Measurements from ENCODE around the gene OTULIN.

Gene OTULIN

DNA sequence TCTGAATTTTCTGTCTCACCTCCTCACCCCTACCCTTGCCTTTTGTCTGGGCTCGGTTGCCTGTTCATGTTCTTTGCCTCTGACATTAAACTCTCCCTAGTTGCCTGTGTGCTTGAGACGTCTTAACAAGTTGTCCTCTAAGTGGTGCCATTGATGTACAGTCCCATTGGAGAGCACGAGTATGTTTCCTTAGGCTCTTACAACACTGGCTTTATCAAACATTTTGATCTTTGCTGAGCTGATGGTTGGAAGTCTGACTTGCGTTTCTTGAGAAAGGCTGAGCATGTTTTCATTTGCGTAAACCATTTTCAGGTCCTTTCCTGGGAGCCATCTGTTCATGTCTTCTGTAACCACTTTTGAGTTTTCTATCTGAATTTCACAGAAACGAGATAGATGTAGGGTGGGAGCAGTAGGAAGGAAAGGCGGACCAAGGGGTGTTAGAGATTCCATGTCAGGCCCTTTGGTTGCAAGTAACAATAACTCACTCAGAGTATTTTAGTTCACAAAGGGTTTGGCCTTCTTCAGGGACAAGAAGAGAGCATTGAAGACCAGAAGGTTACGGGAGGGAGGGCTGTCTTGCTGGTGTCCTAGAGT lies 35.4 kb downstream of the OTULIN start:
- DNase-seq: no peak

DNA sequence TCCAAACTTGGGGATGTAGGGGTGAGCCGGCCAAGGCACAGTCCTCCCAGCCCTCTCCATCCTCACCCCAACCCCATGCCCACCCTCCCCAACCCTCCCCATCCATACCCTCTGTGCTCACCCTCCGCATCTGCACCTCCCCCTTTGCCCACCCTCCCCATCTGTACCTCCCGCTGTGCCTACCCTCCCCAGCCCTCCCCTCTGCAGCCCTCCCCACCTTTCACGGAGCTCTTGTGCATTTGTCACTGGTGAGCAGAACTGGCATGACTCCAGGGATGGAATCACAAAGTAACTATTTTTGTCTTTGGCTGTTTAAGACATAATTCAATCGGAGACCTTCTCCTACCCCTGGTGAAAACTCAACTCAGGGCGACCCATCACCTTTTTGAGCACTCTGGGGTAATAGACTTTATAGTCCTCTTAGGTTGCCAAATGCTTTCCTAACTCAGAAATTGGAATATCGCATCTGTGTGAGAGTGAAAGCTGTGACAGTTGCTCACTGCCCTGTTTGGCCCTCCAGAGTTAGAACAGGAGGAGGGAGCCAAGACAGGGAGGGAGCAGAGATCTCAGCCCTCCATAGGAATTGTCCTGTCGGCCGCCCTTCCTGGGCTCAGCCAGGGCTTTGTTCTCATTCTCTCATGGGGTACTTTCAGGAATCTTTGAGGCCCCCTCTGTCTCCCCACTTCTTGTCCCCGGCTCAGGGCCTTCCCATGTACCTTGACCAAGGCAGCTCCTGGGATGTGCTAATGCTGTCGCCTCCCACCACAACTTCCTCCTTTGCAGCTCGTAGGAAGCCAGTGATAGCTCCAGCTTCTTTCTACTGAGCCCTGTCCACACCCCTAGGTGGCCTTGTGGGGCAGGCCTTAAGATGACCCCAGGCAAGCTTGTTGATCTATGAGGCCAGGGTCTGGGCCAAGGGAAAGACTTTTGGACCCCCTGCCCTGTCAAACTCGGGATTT lies 36.2 kb downstream of the OTULIN start:
- DNase-seq: no peak

DNA sequence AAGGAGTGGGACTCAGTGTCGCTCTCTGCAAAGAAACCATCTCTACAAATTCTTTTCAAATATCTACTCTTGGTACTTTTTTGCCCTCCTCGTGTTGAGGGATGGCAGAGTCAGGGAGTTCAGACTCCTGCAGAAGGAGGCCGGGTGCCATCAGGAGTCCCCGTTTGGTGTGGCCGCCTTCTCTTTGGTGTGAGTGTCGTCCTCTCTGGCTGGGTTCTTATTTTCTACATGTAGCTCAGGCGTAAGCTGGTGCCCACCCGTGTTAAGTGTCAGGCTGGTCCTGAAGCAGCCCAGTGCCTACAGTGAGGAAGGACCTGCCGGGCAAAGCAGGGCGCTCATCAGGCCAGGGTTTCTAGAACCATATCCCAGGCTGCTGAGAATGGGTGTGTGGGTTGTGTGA lies 37.0 kb downstream of the OTULIN start:
- no peak for DNase-seq

DNA sequence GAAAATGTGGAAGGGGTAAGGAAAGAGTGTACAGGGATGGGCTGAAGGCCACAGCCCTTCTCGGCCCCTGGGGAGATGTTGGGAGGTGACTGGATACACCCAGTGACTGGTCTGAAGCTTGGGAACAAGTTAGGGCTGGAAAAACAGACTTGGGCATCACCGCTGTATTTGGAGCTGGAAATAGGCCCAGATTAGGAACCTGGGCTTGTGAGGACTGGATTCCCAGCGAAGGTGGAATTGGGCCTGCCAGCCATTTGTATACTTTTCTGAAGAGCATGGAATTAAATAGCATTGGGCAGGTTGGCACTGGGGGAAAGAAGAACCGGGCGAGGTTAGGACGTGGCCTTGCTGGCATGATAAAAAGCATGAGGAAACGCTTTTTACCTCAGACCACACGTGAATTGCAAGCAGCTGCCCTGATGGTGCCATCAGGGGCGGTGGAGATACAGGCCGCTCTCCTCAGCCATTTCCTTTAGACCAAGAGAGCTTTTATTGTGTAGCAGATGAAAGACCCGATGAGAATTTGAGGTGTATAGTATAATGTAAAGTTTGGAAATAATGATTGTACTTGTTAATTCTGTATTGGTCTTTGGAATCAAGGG lies 37.8 kb downstream of the OTULIN start:
- no peak for DNase-seq

DNA sequence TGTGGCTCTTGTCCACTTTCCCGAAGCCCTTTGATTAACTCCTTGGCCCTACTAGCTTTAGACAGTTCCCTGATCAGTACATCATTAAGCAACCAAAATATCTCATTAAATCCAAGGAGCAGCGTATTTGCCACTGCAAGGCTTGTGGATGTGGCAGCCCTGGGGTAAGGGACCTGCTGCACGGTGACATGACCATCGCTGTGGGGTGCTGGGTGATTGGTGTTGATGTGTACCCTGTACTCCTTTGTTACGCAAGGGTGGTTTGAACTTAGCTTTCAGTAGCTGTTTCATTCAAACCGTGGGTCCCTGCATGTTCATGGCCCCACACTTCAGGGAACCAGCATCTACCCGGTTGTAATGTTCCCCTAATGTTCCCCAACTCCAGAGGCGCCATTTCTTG lies 41.0 kb downstream of the OTULIN start:
- DNase-seq: no peak

DNA sequence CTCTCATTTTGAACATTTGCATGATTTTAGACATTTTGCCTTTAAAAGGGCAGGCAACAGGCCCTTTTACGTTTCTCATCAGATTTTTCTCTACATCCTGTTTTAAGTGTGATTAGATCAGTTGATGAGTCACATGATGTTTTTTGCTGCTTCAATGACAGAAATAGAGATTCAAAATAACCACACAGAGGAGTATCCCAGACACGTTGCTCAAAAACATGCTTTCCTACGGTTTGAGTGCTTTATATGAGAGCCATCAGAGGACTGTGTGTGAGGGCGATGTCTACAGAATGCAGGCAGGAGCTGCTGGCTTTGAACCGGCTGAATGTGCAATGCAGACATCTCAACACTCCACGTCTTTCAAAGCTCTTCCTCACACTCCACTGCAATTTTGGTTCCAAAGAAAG lies 42.1 kb downstream of the OTULIN start:
- no peak for DNase-seq

DNA sequence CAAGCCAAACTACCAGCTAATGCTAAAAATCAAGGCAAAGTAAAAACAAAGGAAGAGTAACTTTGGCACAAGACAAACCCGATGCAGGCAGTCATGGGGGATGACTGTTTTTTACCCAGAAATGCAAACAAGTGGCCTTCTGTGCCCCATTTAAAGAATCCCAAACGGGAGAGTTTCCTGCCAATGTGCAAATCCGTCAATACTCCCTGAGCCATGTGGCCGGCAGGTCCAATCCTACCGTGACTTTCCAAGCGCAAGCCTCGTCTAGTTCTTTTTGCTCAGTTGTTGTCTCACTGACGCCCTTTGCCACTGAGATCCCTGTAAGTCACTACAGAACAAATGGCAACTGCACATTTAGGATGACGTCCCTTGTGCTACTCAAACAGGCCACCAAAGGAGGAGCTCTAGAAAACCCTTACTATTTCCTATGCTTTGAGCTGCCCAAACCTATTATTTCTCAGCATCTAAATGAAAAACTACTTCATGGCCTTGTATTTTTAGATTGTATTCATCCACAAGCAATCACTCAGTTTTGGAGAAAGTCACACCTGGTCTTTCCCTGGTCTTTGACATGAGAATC lies 43.4 kb downstream of the OTULIN start:
- DNase-seq: no peak

DNA sequence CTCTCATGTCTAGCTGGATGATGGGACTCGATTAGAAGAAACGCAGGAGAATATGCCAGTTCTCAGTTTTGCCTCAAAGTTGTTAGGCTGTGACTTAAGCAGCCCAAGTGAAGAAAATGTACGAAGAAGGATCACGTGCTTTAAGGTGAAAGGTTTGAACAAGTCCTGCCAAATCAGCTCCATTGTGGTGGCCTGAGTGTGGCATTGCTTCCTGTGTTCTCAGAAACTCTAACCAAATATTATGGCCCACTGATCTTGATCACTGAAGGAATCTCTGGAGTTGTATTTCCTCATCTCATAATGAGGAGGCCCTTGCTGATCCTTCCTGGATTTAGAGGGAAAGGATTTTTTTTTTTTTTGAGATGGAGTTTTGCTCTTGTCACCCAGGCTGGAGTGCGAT lies 44.0 kb downstream of the OTULIN start:
- DNase-seq: no peak

DNA sequence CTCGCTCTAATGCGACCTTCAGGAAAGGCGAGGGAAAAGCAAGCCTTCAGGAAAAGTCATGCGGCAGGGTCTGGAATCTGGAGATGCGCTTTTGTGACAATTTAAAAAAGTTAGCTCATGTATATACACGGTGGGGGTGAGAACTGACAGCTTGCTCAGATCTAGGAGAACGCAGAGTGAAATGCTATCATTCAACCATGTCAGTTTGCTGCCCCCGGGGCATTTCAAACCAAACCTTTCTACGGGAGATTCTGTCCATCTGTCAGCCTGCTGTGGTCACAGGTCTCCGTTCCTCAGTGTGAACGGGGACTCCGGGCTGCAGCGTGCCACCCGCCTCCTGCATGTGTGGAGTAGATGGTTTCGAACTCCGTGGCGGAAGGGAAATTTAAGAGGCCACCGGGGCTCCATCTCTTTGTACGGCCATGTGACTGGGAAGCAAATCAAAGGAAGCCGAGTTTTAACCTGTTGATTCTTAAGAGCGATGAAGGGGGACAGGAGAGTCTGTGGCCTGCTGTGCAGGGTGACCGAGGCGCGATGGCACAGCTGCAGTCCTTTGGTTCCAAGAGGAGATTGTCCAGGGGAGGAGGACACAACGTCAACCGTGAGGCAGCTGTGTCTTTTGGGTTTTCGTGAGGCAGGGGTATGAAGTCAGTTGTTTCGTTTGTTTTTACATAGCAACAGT lies 45.9 kb downstream of the OTULIN start:
- no peak for DNase-seq

DNA sequence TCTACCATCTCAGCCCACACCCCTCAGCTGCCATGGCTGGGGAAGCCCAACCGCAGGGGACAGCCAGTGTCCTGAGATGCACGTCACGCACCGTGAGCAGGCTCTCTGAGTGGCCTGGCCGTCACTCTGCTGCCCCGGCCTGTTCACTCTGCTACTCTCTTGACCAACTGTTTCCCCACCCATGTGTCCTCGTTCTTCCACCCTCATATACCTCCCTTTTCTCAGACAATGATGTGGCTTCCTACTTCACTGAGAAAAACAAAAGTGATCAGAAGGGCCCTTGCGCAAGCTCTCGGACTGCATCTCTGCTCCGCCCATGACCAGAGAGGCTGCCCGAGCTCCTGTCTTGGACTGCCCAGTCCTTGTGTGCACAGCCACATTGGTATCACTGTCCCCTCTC lies 47.6 kb downstream of the OTULIN start:
- no peak for DNase-seq

DNA sequence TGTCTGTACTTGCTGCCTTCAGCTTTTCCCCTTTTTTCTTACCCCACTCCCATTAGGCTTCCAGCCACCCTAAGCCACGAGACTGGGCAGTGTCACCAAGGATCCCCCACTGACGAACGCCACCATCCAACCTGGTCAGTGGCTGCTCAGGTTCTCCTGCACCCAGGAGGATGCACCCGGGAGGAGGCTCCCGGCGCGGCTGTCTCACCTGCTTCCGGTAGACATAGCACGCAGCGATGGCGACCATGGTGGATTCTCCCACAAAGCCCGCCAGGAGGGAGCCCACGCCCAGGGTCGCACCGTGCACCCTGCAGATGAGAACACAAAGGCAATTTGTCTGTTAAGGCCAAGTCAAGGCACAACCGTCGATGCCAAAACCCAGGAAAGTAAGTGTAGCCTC lies 48.1 kb downstream of the OTULIN start:
- DNase-seq: no peak

DNA sequence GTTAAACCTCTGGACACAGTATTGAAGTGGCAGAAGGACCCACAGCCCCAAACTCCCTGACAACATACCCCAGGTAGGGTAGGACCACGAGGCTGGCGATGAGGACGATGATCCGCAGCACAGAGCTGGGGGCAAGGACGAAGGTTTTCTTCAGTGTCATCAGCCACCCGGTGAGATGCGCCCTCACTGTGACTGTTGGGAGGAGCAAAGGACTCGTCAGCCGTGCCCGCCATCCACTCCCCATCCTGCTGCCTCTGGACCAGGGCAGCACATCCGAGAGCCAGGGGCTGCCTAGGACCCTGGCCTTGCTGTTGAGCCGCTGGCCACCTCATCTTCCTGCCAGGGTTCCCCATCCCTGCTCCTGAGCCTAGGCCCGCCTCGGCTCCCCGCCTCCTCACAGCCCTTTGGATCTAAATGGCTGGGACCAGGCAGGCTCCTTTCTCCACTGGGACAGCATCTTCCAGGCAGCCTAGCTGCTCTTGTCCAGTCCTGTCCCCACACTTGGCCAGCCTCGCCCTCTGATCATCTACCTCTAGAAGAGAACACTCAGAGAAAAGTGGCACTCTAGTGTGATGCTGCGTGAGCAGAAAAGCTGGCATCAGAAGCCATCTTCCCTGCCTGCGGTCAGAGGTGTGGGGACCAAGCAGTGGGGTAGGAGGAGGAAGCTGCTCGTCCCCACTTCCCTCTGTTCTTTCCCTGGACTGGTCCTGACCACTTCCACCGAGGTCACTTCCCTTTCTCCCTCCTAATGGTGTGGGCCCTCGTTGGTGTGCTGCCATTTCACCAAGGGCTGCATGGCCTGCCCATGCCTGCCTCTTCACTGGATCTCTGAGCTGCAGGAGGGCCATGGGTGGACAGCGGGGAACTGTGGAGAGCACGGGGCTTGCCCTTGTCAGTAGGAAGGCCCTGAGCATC lies 49.2 kb downstream of the OTULIN start:
- DNase-seq: no peak

DNA sequence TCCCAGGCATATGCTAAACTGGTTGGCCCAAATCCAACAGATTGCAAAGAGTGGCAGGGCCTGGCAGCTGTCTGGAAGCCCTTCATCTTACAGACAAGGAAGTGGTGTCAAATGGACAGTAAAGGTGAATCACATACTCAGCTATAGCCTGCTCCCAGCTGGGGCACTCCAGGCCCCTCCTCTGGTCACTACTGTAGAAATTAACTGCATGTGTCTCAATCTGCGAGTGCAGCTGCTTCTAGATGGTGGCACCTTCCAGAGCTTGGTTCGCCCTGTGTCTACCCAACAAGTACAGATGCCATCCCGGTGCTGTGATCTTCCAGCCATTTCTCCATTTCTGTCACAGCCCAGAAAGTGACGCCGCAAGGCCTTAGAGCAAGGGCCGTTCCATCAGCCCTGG lies 50.2 kb downstream of the OTULIN start:
- no peak for DNase-seq

DNA sequence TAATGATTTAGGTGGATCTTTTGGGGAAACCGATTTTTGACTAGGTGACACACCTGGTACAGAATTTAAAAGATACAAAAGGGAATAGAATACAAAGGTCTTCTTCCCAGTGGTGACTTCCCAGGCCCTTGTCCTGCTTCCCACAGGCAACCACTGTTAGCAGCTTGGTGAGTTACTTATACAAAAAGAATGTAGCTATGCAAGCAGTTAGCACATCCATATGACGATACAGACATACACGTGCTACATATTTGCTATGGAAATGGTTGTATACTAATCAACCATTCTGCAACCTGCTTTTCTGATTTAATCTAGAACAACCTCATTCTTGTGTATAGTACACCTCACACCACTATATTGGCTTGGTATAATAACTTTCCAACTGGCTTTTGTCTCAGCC lies 51.0 kb downstream of the OTULIN start:
- no peak for DNase-seq

DNA sequence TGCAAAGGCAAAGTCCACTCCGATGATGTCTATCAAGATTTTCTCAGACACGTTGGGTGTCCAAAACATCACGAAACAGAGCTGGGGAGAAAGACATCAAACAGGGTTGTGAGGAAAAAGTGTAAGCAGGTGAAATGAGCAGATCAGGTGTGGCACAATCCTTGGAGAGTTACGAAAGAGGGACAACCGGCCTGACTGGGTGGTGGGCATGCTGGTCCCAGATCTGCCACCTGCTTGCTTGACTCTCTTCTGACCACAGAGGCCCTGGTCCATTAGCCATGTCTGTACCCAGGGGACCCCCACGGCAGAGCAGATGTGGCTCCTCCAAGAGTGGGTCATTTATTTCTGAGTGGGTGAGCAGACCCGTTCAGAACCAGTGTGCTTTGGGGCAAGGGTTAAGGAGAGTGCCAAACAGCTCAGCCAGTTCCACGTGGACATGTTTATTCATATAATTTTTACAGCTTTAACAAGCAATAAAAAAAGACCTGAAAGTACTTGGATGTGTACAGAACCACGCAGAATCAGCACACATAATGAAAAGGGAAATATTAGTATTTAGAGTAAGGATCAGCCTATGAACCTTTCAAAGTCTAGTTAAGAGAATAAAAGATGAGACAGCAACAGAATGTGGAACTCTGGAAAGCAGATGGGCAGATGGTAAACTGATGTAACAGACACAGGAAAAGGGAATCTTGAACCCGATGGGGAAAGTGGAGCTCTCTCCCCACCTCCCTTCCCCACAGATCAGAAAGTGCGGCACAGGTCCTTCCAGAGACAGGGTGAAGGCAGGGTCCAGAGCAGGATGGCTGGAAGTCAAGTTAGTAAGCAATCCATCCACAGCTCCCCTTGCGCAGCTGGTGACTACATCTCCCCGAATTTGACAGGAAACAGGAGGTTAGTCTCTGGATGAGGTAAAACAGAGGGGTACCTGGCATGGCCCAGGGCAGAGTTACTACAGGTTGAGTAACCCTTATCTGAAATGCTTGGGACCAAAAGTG lies 52.5 kb downstream of the OTULIN start:
- DNase-seq: no peak

DNA sequence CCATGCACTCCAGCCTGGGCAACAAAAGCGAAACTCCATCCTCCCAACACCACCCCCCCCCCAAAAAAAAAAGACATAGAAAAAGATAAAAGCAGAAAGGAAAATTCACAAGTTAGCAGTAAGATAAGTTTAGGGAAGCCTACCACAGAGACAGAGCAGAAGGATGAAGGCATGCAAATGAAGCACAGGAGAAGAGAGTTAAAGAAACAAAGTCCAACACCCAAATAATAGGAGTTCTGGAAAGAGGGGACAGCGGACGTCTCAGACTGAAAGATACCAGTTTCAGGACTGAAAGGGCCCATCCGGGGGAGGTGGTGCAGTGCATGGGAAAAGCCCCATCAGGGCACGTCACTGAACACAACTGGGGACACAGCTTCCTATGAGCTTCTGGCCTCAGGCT lies 54.3 kb downstream of the OTULIN start:
- DNase-seq: no peak

DNA sequence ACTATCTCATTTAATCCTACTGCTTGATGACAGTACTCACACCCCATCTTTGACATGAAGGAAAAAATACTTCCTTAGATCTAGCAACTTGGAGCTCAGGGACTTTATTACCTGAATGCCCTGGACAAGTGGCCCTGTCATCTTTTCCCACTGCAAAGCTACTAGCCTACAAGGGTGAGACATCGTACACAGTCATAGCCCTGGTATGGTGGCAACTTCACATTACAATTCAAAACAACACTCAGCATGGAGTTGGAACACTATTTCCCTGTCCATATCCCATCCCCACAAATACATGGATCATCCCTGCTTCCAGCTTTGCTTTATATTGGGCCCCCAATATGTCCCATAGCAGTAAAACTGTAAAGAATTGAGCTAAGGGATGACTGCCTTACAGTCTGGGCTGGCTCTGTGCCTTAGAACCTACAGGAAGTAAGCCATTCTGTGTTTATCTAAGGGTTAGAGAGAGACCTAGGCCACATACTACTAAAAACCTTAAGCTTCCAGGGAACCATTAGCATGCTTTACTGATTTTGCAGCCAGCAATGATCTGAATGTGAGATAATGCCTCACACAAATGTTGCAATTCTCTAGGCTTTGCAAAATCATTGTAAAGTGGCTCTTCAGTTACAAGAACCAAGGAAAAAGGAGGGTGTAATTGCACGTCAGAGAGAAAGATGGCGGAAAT lies 55.9 kb downstream of the OTULIN start:
- DNase-seq: no peak

DNA sequence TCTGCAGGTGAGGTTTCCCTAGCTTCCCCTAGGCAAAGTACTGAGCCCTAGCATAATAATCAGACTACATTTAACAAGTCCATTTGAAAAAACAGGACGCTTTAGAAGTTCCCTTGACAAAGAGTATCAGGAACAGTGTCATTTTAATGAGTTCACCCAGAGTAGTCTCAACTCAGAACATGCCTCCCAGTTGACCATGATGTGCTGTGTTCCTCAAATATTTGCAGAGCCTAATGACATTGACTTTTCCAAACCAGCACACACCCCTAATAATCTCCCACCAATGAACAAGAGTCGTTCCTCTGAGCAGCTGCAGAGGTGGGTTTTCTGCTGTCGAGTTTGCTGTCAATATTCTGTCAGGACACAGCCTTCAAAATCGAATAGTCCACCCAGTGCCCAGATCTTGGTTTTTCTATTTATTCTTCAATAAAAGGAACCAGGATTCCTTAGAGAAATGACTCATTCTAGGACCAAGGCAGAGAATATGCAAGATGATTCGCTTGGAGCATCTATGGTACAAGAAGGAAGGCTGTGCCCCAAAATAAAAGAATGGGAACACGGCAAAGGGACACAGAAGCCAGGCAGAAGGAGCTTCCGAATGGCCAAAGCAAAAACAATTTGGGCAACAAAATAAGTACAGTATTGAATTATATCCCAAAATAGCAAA lies 57.6 kb downstream of the OTULIN start:
- DNase-seq: no peak

DNA sequence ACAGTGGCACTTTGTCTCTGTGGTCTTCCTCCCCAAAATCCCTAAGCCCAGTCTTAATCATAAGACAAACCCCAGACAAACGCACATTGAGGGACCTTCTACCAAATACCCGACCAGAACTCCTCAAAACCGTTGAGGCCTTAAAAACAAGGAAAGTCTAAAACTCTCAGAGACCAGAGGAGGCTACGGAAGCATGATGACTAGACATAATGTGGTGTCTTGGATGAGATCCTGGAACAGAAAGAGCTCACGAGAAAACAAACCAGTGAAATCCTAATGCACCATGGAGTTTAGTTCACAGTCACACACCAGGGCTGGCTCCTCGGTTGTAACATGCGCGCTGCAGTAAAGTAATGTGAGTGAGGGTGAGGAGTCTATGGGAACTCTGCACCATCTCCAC lies 58.4 kb downstream of the OTULIN start:
- DNase-seq: no peak

Measured in eye (tissue), 1 donor.